HepG2 (cell line): Measurements from ENCODE around the gene KITLG. TPM values are rescaled to one million over a fixed set of nuclear protein-coding genes. Genes with fewer than 3 reads are reported as not detected.

ENCODE experiments used
- ATAC-seq: fragments of 200-7000 bp; cut with Tn5 transposase; 3 replicates; pipeline ENCODE4 v1.9.1; 2020; ENCODE audit warnings: mild to moderate bottlenecking, moderate library complexity
- BruUV-seq: library from RNA; stranded (reverse); fragments of 400-500 nt; replicated peaks from 2 replicates; lab custom pipeline; 2021; lab: Mats Ljungman, UMichigan
- CTCF ChIA-PET: fragments of 300-600 bp; formaldehyde crosslinking; extraction: SDS; loops from one replicate; lab custom pipeline; 2021; ENCODE audit warnings: low total read pairs, inconsistent platforms, low intra/inter-chr PET ratio; lab: Yijun Ruan, JAX
- POLR2A ChIA-PET: fragments of 350-600 bp; sonication (Branson Sonifier 250); formaldehyde crosslinking; loops from one replicate; lab custom pipeline; 2020; ENCODE audit warnings: antibody characterized with exemption, inconsistent platforms; lab: Yijun Ruan, JAX
- DNase-seq: peaks from one replicate; pipeline ENCODE4 v3.0.0-alpha.2; 2015; ENCODE audit warnings: low spot score
- FAIRE-seq: peaks from 3 replicates; lab custom pipeline; 2011; peaks lifted over from hg19 to GRCh38; lab: Jason Lieb, UNC
- H2AFZ ChIP-seq: one replicate; pipeline ENCODE4 v1.6.1; 2011; ENCODE audit warnings: low read length, inconsistent platforms
- H3K27ac ChIP-seq: fragments of 300-600 bp; 3 replicates; pipeline ENCODE4 v1.8.0; 2011; ENCODE audit warnings: mixed run types, mild to moderate bottlenecking, mixed read lengths, low read length, inconsistent platforms; ENCODE audit not compliant: insufficient read depth; ENCODE audit errors: extremely low read length
- H3K27me3 ChIP-seq, 2 experiments: fragments of 200-600 bp in 1 of 2; 2 replicates in 1 of 2; 3 replicates in 1 of 2; pipeline versions ENCODE4 v1.6.0 to v1.8.0; 2011; ENCODE audit warnings: low read length in 2 of 2, mild to moderate bottlenecking in 2 of 2, moderate library complexity in 2 of 2, inconsistent platforms in 1 of 2; ENCODE audit not compliant: insufficient read depth in 2 of 2, control insufficient read depth in 1 of 2
- H3K36me3 ChIP-seq, 2 experiments: fragments of 200-600 bp in 1 of 2; replicated peaks in 1 of 2; 2 replicates in 1 of 2; 3 replicates in 1 of 2; pipeline versions ENCODE4 v1.5.1 to v1.8.0; 2011; ENCODE audit warnings: low read length in 2 of 2, inconsistent platforms in 1 of 2; ENCODE audit not compliant: insufficient read depth in 2 of 2, control insufficient read depth in 1 of 2
- H3K4me1 ChIP-seq: 2 replicates; pipeline ENCODE4 v1.5.1; 2012; ENCODE audit warnings: low read length, inconsistent platforms; ENCODE audit not compliant: insufficient read depth
- H3K4me2 ChIP-seq: 2 replicates; pipeline ENCODE4 v1.6.0; 2011; ENCODE audit warnings: low read depth, low read length, inconsistent platforms
- H3K4me3 ChIP-seq, 3 experiments: fragments of 200-600 bp in 1 of 3; sonication (generic), shearing (Covaris generic) in 1 of 3; replicated peaks in 1 of 3; 2 replicates each; pipeline ENCODE4 v1.5.1; 2011 to 2016; ENCODE audit warnings: low read length in 3 of 3, inconsistent platforms in 2 of 3, low read depth in 2 of 3, mild to moderate bottlenecking in 2 of 3, control low read depth in 1 of 3, mixed read lengths in 1 of 3; ENCODE audit not compliant: insufficient read depth in 1 of 3
- H3K79me2 ChIP-seq: one replicate; pipeline ENCODE4 v1.6.1; 2011; ENCODE audit warnings: low read length, inconsistent platforms; ENCODE audit not compliant: insufficient read depth
- H3K9ac ChIP-seq: 2 replicates; pipeline ENCODE4 v1.6.0; 2011; ENCODE audit warnings: mild to moderate bottlenecking, low read depth, low read length, inconsistent platforms; ENCODE audit not compliant: insufficient read depth
- H3K9me3 ChIP-seq: 2 replicates; pipeline ENCODE4 v1.5.1; 2012; ENCODE audit warnings: mild to moderate bottlenecking, low read length
- H4K20me1 ChIP-seq: 2 replicates; pipeline ENCODE4 v1.6.0; 2011; ENCODE audit warnings: inconsistent platforms, mild to moderate bottlenecking, low read length, moderate library complexity; ENCODE audit not compliant: insufficient read depth
- MAFF ChIP-seq: IDR thresholded peaks from 2 replicates; pipeline ENCODE4 v1.6.1; 2011; ENCODE audit warnings: low read depth, low read length, improper control_type of control experiment
- MAFK ChIP-seq, 2 experiments: IDR thresholded peaks in 1 of 2; conservative IDR thresholded peaks in 1 of 2; 2 replicates each; pipeline ENCODE4 v1.6.1; 2011; ENCODE audit warnings: improper control_type of control experiment in 2 of 2, low read length in 2 of 2
- WGBS: methylation state at CpG from one replicate; pipeline ENCODE4 v1.1.6; 2017; ENCODE audit warnings: low lambda C conversion rate; 5-methylcytosine and 5-hydroxymethylcytosine counted together
- in situ Hi-C: cut with HindIII; loops from 2 replicates; pipeline ENCODE4 v1.10.0; 2017; ENCODE audit warnings: low pct_unique_long_range_greater_than_20kb; ENCODE audit not compliant: extremely low pct_ligation_motif_present
- intact Hi-C: fragments of 100-400 bp; cut with micrococcal nuclease; formaldehyde crosslinking; loops from one replicate; pipeline ENCODE4 v1.10.0; 2022; ENCODE audit not compliant: unreplicated experiment
- polyA plus RNA-seq, 8 experiments: library from polyadenylated mRNA; depleted of rRNA in 3 of 8; stranded (reverse) in 7 of 8; unstranded in 1 of 8; fragments of >200 nt; fragmentation: Illumina TruSeq in 4 of 8; extraction: Trizol in 4 of 8; gene quantifications; 2 replicates each; pipeline versions ENCODE4 v1.2.1 to v1.2.3, GENCODE V29; 2011 to 2016; ENCODE audit warnings: low read depth in 4 of 8, missing spikeins in 1 of 8, mixed read lengths in 1 of 8; ENCODE audit not compliant: insufficient read depth in 1 of 8
- total RNA-seq, 5 experiments: library from RNA; depleted of rRNA; stranded (reverse); fragments of >200 nt; fragmentation: Illumina TruSeq; extraction: Trizol; gene quantifications; 2 replicates each; pipeline ENCODE4 v1.2.3, GENCODE V29; 2016; ENCODE audit warnings: low read depth in 1 of 5
- TF ChIP-seq, protein P1 (sequence below): sonication (generic); formaldehyde crosslinking; IDR thresholded peaks from 2 replicates; pipeline ENCODE4 v1.8.1; 2023; ENCODE audit warnings: missing genetic modification reagents, mild to moderate bottlenecking, borderline replicate concordance
- TF ChIP-seq, protein P2 (sequence below): sonication (generic); formaldehyde crosslinking; IDR thresholded peaks from 2 replicates; pipeline ENCODE4 v1.5.0; 2020; ENCODE audit warnings: mild to moderate bottlenecking, missing genetic modification reagents
- TF ChIP-seq, protein P3 (sequence below): sonication (generic); formaldehyde crosslinking; IDR thresholded peaks from 2 replicates; pipeline ENCODE4 v1.9.0; 2021; ENCODE audit warnings: missing genetic modification reagents, borderline replicate concordance

The KITLG gene
- total and polyA plus RNA-seq, 2 of the 13 experiments (the other 11 are each of a cell fraction or from before 2014, with no cell fraction given): 0.66 to 4.3 TPM

DNA sequence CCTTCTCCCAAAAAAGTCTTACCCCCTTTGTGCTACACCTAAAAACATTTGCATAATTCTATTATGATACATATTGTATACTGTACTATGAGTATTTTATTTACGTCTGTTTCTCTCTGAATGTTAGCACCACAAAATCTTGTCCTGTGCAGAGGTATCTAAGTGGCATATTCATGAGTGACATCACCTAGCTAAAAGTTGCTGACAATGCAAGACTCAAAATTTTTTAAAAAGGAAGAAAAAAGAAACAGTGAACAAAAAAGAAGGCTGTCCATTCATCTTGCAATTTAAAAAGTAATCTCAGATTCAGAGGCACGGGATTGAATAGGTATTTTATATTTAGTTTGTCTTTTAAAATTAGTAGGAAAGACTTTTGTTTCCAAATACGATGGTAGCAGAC lies 69.4 kb downstream of the KITLG start:
- 85% methylated on average over 3 of the region's 3 CpGs for WGBS
- ChIA-PET CTCF (no interaction called here), POLR2A (no interaction called here)
- no peak for DNase-seq
- H3K4me1 ChIP-seq: no peaks in the 10 kb centered on the region
- no peak overlapping the region for H3K27ac ChIP-seq
- H3K79me2 ChIP-seq: no peaks in the 10 kb centered on the region
- intact Hi-C loops: no loop called here
- no peaks in the 10 kb centered on the region for H4K20me1 ChIP-seq
- no peak for ATAC-seq
- BruUV-seq: no TSS peak
- in situ Hi-C loops: no loop called here
- no peaks in the 10 kb centered on the region for H3K9me3 ChIP-seq
- TF ChIP-seq, protein P1, sequence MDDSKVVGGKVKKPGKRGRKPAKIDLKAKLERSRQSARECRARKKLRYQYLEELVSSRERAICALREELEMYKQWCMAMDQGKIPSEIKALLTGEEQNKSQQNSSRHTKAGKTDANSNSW: no peak
- TF ChIP-seq MAFF (peak; percentile 73), MAFK (conservative IDR thresholded peaks at IDR 0.05 in 1 of 2, IDR thresholded peaks at IDR 0.05 in 1 of 2; ENCODE audit: low read length in 2 of 2) (peak; percentile 60 to 86)
- TF ChIP-seq, protein P2, sequence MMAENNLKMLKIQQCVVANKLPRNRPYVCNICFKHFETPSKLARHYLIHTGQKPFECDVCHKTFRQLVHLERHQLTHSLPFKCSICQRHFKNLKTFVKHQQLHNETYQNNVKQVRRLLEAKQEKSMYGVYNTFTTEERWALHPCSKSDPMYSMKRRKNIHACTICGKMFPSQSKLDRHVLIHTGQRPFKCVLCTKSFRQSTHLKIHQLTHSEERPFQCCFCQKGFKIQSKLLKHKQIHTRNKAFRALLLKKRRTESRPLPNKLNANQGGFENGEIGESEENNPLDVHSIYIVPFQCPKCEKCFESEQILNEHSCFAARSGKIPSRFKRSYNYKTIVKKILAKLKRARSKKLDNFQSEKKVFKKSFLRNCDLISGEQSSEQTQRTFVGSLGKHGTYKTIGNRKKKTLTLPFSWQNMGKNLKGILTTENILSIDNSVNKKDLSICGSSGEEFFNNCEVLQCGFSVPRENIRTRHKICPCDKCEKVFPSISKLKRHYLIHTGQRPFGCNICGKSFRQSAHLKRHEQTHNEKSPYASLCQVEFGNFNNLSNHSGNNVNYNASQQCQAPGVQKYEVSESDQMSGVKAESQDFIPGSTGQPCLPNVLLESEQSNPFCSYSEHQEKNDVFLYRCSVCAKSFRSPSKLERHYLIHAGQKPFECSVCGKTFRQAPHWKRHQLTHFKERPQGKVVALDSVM (CRISPR knock-in tag): no peak
- TF ChIP-seq, protein P3, sequence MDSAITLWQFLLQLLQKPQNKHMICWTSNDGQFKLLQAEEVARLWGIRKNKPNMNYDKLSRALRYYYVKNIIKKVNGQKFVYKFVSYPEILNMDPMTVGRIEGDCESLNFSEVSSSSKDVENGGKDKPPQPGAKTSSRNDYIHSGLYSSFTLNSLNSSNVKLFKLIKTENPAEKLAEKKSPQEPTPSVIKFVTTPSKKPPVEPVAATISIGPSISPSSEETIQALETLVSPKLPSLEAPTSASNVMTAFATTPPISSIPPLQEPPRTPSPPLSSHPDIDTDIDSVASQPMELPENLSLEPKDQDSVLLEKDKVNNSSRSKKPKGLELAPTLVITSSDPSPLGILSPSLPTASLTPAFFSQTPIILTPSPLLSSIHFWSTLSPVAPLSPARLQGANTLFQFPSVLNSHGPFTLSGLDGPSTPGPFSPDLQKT (CRISPR knock-in tag): no peak
- TF ChIP-seq, all 625 proteins: peak for 2
- H3K4me3 ChIP-seq: no peak overlapping the region
- no peak overlapping the region for H3K9ac ChIP-seq
- H3K27me3 ChIP-seq: no peaks in the 10 kb centered on the region
- no peak for FAIRE-seq
- H2AFZ ChIP-seq: no peak overlapping the region
- 0 out of 5 replicates have a peak, but pooled peaks cover 0 to 2% of the 10 kb centered on the region in 2 experiments for H3K36me3 ChIP-seq
- H3K4me2 ChIP-seq: no peak overlapping the region
